GM12874 (cell line): Measurements from ENCODE around the gene CRYGA.
"Not testable (repeated sequence)": the region's sequence is repeated elsewhere in the genome, so short reads cannot be mapped to it uniquely, and the experiment has no call there.

Source experiments
- CTCF ChIP-seq: IDR thresholded peaks from 2 replicates; pipeline ENCODE4 v1.5.1; 2011; ENCODE audit warnings: low read depth, mild to moderate bottlenecking, control low read depth, low read length, moderate library complexity; ENCODE audit not compliant: insufficient read depth

Gene CRYGA

DNA sequence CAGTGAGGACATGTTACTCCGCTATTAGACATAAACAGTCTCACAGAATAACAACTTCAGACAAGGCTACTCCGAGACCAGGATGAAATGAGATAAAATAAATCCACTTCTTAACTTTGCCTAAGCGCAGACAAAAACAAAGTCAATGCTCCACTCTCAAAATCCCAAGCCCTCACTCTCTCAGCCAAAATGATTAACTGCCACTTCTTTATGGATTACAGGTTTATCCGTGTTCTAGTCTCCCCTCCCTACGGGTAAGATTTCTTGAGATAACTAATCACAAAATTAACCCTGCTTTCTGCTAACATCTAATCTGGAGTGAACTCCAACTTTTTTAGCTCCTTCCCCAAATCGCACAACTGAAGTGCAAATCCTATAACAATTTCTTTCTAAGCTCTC lies 32.7 kb downstream of the CRYGA start:
- TF ChIP-seq CTCF: no peak

DNA sequence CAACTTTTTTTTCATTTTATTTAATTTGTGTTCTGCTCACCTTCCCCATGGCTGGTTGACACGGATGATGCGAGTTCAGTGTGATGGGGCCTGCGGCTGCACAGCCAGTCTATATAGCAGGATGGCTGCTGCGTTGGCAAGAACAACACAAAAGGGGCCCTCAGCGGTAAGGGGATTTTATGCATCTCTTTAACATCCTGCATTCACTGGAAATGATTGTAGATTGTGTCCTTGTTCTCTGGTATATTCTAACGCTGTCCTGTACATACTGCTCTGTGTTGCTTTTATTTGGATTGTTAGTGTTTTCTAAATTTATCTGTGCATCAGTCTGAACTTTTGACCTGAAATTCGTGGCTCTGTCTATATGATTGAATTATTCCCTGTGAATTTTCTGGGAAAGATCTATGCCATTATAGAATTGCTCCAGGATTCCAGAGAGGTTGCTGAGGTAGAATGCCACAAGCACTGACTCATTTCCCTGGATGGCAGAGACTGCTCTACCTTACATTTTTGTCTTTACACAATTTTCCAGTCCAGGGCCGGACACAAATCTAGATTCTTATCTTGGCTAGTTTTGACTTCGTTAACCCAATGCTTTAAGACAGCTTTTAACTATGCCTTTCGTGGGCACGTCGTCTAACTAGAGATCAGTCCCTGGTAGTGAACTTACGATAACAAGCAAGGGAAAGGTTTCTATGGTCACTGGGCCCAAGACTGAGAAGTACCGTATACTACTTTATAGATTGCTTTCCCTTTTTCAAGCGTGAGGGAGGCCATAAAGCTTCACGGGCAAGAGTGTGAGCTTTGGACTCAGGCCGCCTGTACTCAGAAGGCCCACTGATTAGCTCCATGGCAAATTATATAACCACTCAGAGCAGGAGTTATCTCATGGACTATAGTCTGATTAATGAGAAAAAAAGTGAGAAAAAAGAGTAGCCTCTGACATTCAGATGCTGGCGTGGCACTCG lies 33.4 kb downstream of the CRYGA start, which contains the start of gene CRYGC:
CRYGC (minus strand) TSS at position 85 of the 968 bp plus-strand sequence; CDS start at position 49, 36 bp downstream.
- TF ChIP-seq CTCF: no peak

DNA sequence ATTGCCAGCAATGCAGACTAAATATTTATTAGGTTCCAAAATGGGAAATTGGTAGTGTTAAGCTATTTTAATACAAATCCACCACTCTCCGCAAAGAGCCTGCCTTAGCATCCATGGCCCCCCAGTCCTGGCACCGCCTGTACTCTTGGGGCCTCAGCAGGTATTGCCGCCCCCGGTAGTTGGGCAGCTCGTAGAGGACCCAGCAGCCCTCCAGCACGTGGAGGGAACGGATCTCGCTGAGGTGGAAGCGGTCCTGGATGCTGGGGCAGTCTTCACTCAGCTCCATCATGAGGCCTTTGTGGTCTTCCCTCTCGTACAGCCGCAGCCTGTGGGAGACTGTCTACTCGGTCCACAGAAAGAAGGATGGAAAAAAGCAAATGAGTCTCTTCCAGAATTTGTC lies 35.3 kb downstream of the CRYGA start:
- TF ChIP-seq CTCF: no peak

DNA sequence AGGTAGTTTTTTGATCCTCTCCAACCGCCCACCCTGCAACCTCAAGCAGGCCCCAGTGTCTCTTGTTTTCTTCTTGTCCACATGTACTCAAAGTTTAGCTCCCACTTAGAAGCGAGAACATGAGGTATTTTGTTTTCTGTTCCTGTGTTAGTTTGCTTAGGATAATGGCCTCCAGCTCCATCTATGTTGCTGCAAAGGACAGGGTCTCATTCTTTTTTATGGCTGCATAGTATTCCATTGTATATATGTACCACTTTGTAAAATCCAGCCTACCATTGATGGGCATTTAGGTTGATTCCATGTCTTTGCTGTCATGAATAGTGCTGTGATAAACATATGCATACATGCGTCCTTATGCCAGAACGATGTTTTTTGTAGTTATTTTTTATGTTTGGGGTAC lies 36.3 kb downstream of the CRYGA start:
- TF ChIP-seq CTCF: no peak

GRCh38 chr2:208125251-208125650 lies 38.1 kb downstream of the CRYGA start:
- TF ChIP-seq CTCF: no peak

GRCh38 chr2:208124013-208124715 lies 39.2 kb downstream of the CRYGA start, which contains the start of gene CRYGD:
CRYGD (minus strand) TSS chr2:208124524; CDS start chr2:208124473, 51 bp downstream.
- not testable (repeated sequence) for TF ChIP-seq CTCF

DNA sequence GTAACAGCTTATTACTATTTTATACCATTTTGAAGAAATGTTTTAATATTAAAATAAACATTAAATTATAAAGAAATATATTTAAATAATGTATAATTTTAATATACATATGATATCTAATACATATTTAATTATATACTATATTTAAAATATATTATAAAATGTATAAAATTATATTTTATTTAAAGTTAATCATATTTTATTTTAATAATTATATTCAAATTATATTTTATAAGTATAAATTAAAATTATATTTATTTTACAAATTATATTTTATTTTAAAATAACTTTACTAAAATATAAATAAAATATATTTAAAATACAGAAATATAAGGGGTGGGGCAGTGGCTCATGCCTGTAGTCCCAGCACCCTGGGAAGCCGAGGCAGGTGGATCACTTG lies 41.1 kb downstream of the CRYGA start:
- TF ChIP-seq CTCF: no peak
